ENCODE measurements around the gene DNAJC21.
A peak's percentile ranks its signal among the peaks of the same experiment; 100 is the strongest.

The DNAJC21 gene

GRCh38 chr5:34914671-34915138, 14.7 kb upstream of the DNAJC21 start:
- no peaks in the 10 kb centered on the region for H3K9me3 ChIP-seq (ENCODE audit: low read length)
- H4K20me1 ChIP-seq (ENCODE audit: insufficient read depth, low read length) = no peaks in the 10 kb centered on the region
- H3F3A ChIP-seq (ENCODE audit: insufficient read depth, low read length) = no peaks in the 10 kb centered on the region
- peak overlapping the region; percentile 84 for H3K4me3 ChIP-seq (ENCODE audit: low read depth, low read length, poor library complexity, severe bottlenecking)
- H3K27ac ChIP-seq (ENCODE audit: low read depth, low read length, poor library complexity, severe bottlenecking) = peak overlapping the region; percentile 81
- H3K27me3 ChIP-seq (ENCODE audit: insufficient read depth, low read length) = no peaks in the 10 kb centered on the region
- peaks cover 33% of the 10 kb centered on the region for H3K4me1 ChIP-seq (ENCODE audit: insufficient read depth, low read length, severe bottlenecking)
- no peak overlapping the region for H2AFZ ChIP-seq (ENCODE audit: low read length)
- no peaks in the 10 kb centered on the region for H3K9me2 ChIP-seq (ENCODE audit: low read depth, low read length)
- peak overlapping the region; percentile 82 for H3K4me2 ChIP-seq (ENCODE audit: low read length)
- no peak for TF ChIP-seq CTCF (IDR thresholded peaks at IDR 0.05; ENCODE audit: low read length)
- TF ChIP-seq EZH2 (IDR thresholded peaks at IDR 0.05; ENCODE audit: borderline replicate concordance, low read length) = no peak
- H3K9ac ChIP-seq (ENCODE audit: low read length) = peak overlapping the region; percentile 88
- H3K36me3 ChIP-seq (ENCODE audit: insufficient read depth, low read length) = peaks cover 56% of the 10 kb centered on the region
- peaks cover 64% of the 10 kb centered on the region for H3K79me2 ChIP-seq (ENCODE audit: insufficient read depth, low read length)

DNA sequence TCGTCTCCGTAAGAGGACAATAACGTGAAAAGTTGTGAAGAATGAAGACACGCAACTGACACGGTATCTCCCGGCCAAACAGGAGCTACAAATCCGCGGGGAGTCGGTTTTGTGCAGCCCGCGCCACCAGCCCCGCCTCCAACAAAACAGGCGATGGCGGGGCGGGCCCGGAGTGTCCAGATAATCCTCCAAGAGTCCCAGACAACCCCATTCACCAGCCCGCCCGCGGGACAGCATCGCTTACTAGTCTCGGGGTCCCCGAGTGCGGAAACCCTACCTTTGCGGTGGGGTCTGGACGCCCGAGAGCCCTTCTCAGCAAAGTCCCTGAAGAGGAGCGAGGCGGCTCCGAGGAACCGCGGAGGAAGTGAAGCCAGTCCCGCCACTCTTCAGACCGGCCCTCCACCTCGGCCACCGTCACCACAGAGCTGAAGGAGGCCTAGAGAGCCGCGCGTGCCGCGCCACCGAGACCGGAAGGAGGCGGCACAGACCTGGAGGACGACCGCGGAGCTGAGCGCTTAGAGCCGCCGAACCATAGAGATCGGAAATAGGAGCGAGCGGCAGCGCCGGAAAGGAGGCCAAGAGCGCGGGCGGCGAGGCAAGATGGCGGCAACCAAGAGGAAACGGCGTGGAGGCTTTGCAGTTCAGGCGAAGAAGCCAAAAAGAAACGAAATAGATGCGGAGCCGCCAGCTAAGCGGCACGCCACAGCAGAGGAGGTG, 14.1 kb upstream of the DNAJC21 start, which contains the start of the genes BRIX1 and RAD1:
Gene BRIX1, plus strand, starts transcription at position 573 of the 717 bp plus-strand sequence. Its CDS starts 28 bp downstream, at position 601.
Gene RAD1, minus strand, starts transcription at position 366 of the 717 bp plus-strand sequence. CDS start 612 bp downstream, outside the sequence.
- Histone ChIP-seq H3K4me1 (ENCODE audit: insufficient read depth, low read length, severe bottlenecking) (peaks cover 33% of the 10 kb centered on the region), H3K27me3 (ENCODE audit: insufficient read depth, low read length) (no peaks in the 10 kb centered on the region), H3K36me3 (ENCODE audit: insufficient read depth, low read length) (peaks cover 56% of the 10 kb centered on the region), H3F3A (ENCODE audit: insufficient read depth, low read length) (no peaks in the 10 kb centered on the region), H3K9ac (ENCODE audit: low read length) (peak within 1 kb of the TSS; percentile 88), H3K27ac (ENCODE audit: low read depth, low read length, poor library complexity, severe bottlenecking) (peak within 1 kb of the TSS; percentile 81), H3K4me3 (ENCODE audit: low read depth, low read length, poor library complexity, severe bottlenecking) (peak within 1 kb of the TSS; percentile 84), H2AFZ (ENCODE audit: low read length) (no peak within 1 kb of the TSS), H4K20me1 (ENCODE audit: insufficient read depth, low read length) (no peaks in the 10 kb centered on the region), H3K9me2 (ENCODE audit: low read depth, low read length) (no peaks in the 10 kb centered on the region), H3K9me3 (ENCODE audit: low read length) (no peaks in the 10 kb centered on the region), H3K79me2 (ENCODE audit: insufficient read depth, low read length) (peaks cover 70% of the 10 kb centered on the region), H3K4me2 (ENCODE audit: low read length) (peak within 1 kb of the TSS; percentile 82)
- no peak for TF ChIP-seq EZH2 (IDR thresholded peaks at IDR 0.05; ENCODE audit: borderline replicate concordance, low read length)

DNA sequence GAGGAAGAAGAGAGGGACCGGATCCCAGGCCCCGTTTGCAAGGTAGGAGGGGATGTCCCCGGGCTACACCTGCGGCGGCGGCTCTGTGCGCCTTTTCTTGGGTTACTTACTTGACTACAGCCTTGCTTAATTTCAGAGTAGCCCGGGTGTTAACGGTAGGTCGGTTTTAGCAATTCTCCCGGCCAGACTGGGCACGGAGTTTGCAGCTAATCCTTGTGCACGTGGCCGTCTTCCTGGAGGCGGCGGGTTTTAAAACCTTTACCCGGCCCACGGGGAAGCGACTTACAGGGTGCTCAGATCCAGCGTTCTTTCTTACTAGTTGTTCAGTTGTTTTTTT, 13.5 kb upstream of the DNAJC21 start:
- H3K79me2 ChIP-seq (ENCODE audit: insufficient read depth, low read length) = peaks cover 72% of the 10 kb centered on the region
- H3K4me2 ChIP-seq (ENCODE audit: low read length) = peak overlapping the region; percentile 76
- H4K20me1 ChIP-seq (ENCODE audit: insufficient read depth, low read length) = no peaks in the 10 kb centered on the region
- H3F3A ChIP-seq (ENCODE audit: insufficient read depth, low read length) = no peaks in the 10 kb centered on the region
- H3K27ac ChIP-seq (ENCODE audit: low read depth, low read length, poor library complexity, severe bottlenecking) = peak overlapping the region; percentile 81
- no peaks in the 10 kb centered on the region for H3K9me2 ChIP-seq (ENCODE audit: low read depth, low read length)
- no peak overlapping the region for H2AFZ ChIP-seq (ENCODE audit: low read length)
- H3K36me3 ChIP-seq (ENCODE audit: insufficient read depth, low read length) = peaks cover 56% of the 10 kb centered on the region
- H3K27me3 ChIP-seq (ENCODE audit: insufficient read depth, low read length) = no peaks in the 10 kb centered on the region
- H3K4me1 ChIP-seq (ENCODE audit: insufficient read depth, low read length, severe bottlenecking) = peaks cover 33% of the 10 kb centered on the region
- TF ChIP-seq EZH2 (IDR thresholded peaks at IDR 0.05; ENCODE audit: borderline replicate concordance, low read length) (no peak), CTCF (IDR thresholded peaks at IDR 0.05; ENCODE audit: low read length) (no peak)
- H3K9me3 ChIP-seq (ENCODE audit: low read length) = no peaks in the 10 kb centered on the region
- H3K4me3 ChIP-seq (ENCODE audit: low read depth, low read length, poor library complexity, severe bottlenecking) = peak overlapping the region; percentile 84
- H3K9ac ChIP-seq (ENCODE audit: low read length) = peak overlapping the region; percentile 88
